Measurements from ENCODE around the gene HERC6.
"Not testable (repeated sequence)": the region's sequence is repeated elsewhere in the genome, so short reads cannot be mapped to it uniquely, and the experiment has no call there.

Gene HERC6

DNA sequence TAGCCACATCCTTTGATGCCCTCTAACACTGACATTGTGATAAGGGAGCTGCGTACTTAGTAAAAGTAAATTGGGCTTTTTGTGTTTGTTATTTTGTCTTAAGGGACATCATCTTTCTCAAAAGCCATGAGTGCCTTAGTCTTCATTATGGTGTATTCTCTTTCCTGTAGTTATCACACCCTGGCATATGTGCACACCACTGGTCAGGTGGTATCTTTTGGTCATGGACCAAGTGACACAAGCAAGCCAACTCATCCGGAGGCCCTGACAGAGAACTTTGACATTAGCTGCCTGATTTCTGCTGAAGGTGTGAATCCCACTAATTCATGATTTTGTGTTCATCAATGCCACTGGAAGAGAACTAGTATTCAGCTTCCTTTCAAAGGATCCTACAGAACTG, 18.0 kb downstream of the HERC6 start:
- no peak for DNase-seq

DNA sequence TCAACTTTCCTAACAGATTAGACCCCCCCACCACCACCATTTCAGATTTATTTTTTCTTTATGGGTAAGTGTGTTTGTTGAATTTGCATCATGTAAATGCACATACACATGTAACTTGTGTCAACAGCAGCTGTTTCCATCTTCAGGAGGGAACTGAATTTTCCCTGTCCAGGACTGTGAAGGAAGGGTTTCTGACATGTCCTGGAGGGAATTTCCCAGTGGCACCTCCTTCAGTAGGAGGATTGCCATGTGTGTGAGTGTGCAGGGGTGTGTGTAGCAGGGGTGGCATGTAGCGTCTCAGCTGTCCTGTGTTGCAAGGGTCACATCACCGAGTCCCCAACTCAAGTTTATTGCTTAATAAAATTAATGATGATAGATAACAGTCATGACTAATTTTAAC, 19.7 kb downstream of the HERC6 start:
- no peak for DNase-seq

DNA sequence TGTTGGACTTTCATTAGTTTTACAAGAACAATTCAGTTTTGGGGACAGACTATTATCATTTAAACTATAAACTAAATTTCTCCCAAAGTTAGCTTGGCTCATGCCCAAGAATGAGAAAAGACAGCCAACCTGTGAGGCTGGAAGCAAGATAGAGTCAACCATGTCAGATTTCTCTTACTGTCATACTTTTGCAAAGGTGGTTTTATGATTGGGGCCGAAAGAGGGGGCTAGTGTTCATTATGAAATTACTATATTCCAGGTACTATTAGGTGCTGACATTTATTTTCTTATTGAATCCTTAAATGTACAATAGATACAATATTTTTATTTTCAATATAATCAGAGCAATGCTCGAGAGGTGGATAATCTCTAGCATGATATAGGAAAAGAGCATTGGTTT, 30.6 kb downstream of the HERC6 start:
- DNase-seq: no peak

DNA sequence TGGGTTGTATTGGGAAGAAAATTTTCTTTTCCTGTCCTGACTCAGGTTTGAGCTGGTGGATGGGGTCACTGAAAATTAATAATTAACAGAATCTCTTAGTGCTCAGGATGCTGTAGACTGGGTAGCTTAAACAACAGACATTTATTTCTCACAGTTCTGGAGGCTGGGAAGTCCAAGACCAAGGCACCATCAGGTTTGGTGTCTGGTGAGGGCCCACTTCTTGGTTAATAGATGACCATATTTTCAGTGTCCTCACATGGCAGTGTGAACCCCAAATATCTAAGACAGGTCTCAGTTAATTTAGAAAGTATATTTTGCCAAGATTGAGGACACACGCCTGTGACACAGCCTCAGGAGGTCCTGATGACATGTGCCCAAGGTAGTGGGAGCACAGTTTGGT, 31.1 kb downstream of the HERC6 start:
- DNase-seq: no peak

DNA sequence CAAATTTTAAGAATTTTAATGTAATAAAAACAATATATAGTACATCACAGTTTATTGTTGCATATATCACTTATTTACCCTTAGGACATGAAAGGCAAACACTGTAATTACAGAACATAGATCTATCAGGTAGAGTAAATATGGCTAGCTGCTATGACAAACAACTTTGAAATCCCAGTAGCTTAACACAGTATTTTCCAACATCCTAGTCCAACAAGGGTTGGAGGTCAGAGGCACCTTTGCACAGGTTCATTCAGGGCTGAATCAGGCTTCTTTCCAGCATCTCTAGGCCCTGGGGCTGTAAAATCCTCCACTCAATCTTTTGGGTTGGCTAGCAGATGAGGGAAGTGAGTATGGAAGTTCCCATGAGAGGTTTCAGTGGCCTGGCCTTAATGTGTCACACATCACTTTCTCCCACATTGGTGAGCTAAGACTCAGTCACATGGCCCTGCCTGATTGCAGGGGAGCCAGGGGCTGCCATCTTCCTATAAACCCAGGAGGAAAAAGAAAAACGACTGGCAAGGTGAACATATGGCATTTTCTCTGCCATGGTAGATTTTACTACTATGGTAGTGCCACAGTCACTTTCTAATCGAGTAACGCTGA, 32.9 kb downstream of the HERC6 start:
- DNase-seq: no peak

DNA sequence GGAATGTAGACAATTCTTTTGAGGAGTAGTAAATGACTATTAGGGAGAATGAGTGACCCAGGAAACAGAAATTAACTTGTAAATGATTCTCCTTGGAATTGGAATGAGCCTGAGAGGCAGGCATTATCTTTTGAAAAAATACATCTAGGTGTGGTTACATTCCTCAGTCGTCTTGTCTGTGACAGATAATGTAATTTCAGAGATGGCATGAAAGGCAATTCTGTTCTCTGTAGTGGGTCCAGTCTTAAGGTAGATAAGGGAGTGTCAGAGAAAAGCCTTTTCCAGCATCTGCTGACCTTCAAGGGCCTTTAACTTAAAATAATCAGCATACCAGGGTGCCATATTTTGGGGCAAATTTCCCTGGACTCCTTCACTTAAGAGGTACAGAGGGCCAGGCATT, 35.1 kb downstream of the HERC6 start:
- DNase-seq: no peak

DNA sequence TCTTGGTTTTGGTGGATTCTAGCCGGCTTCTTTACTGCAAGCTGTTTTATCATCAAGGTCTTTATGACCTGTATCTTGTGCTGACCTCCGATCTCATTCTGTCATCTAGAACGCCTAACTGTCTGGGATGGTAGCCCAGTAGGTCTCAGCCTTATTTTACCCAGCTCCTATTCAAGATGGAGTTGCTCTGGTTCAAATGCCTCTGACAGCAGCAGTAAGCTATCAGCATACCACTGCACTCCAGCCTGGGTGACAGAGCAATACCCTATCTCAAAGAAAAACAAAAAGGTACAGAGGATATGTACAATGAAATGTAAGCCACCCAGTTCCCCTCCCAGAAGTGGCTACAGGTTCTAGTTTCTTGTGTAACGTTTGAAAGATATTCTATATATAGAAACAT, 36.1 kb downstream of the HERC6 start:
- no peak for DNase-seq

DNA sequence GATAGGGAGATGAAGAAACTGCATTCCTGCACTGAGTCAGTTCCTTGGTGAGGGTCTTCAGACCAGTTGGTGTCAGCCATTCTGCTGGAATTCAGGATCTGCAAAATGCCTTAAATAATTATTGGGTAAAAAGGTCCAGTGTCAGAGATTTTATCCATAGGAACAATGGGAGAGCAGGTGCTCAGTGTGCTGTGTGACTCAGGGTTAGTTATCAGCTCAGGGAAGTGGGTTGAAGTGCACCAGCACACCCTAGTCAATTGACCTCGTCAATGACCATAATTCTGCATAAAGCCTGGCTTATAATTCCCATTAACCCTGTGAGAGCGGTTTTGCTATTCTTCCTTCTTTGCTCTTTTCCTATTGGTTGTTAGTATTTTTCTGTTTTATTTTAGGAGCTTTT, 37.3 kb downstream of the HERC6 start:
- DNase-seq: no peak

DNA sequence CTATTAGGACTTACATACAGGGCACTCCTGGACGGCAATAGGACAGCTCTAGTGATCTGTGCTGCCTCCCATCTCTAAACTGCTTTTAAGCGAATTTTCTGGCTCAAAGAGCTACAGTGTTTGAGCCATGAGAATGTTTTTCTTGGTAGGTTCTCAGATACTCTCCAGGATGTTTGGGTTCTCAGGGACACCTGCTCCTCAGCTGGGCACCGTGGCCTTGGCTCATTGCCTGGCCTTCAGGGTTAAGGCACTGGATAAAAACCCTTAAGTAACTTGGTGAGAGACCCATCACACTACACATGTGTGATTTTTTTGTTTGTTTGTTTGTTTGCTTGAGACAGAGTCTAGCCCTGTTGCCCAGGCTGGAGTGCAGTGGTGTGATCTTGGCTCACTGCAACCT, 39.8 kb downstream of the HERC6 start:
- no peak for DNase-seq

DNA sequence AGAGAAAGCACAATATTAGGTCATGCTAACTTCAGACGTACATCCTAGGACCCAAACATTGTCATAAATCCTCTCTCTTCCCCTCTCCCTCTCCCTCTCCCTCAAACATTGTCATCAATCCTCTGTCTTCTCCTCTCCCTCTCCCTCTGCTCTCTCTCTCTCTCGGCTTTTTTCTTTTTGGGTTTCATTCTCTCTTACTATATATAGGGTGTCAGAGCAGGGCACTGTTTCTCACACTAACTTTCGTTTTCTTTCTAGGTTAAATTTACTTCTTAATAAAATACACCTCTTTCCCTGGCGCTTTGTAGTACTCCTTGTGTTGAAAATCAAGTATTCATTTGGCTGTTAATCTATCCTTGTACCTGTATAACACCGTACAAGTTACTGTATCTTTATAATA, 41.2 kb downstream of the HERC6 start:
- DNase-seq: no peak

DNA sequence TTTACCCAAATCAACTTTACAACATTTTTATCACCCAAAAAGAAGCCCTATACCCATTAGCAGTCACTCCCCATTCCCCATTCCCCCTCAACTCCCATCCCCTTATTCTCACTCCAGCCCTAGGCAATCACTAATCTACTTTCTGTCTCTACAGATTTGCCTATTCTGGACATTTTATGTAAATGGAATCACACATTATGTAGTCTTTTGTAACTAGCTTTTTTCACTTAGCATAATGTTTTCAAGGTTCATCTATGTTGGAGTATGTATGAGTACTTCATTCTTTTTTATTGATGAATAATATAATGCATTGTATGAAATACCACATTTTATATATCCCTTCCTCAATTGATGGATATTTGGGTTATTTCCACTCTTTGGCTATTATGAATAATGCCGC, 42.2 kb downstream of the HERC6 start:
- no peak for DNase-seq

DNA sequence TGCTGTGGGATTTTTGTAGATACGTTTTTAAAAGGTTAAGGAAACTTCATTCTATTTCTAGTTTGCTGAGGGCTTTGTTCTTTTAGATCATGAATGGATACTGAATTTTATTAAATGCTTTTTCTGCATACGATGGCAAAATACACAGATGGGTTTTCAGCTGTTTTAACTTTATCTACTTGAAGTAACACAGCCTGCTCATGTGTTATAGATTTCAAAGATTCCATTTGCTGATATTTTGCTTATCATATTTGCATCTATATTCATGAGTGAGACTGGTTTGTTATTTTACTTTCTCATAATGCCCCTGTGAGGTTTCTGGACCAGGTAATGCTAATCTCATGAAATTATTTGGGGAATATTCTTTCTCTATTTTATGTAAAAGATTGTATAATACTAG, 43.8 kb downstream of the HERC6 start:
- no peak for DNase-seq

DNA sequence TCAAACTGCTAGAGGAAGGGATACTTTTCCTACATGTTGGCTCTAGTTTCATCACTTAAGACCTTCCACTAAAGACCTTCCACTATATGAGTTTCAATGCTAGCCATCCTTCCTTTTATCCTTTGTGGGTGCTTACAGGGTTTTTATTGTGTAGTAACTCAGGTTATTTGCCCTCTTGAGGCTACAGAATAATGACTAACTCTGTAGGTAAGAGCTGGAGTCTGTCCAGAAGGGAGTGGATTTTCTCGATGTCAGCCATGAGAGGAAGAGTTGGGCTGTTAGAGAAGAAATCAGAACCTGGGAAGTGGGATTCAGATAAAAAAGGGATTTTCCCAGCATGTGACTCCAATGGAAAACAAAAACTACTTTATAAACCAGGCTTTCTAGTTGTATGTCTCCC, 50.7 kb downstream of the HERC6 start:
- DNase-seq: no peak

DNA sequence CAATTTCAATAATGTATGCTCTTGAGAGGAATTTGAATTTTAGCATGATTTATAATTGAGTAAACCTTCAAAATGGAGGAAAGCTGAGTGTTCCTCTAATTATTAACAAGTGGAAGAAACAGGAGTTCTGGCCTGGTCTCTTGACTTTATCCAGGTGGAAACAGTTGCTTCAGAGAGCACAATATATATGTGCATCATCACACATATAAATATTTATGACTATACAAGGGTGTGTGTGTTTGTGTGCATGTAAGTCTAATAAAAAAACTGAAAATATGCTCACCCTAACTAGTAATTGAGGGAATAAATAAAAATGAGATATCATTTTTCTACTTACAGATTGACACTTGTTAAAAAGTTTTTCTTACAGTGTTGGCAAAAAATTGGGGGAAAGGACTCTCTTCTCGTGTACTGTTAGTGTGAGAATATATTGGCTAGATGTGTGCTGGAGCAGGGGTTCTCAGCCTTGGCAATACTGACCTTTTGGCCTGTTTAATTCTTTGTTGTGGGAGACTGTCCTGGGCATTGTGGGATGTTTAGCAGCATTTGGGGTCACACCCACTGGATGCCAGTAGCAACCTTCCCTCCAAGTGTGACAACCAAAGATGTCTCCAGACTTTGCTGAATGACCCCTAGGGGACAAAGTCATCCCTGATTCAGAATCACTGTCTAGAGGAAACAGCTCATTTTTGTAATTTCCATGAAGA, 57.5 kb downstream of the HERC6 start:
- DNase-seq: no peak

DNA sequence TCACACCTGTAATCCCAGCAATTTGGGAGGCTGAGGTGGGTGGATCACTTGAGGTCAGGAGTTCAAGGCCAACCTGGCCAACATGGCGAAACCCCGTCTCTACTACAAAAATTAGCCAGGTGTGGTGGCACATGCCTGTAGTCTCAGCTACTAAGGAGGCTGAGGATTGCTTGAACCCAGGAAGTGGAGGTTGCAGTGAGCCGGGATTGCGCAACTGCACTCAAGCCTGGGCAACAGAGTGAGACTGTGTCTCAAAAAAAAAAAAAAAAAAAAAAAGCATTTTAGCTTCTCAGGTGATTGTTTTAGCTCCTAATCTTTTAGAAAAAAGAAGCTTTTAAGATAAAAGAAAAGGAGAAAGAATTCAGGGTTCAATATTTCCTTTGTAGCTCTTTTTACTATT, 59.2 kb downstream of the HERC6 start:
- DNase-seq: not testable (repeated sequence)

DNA sequence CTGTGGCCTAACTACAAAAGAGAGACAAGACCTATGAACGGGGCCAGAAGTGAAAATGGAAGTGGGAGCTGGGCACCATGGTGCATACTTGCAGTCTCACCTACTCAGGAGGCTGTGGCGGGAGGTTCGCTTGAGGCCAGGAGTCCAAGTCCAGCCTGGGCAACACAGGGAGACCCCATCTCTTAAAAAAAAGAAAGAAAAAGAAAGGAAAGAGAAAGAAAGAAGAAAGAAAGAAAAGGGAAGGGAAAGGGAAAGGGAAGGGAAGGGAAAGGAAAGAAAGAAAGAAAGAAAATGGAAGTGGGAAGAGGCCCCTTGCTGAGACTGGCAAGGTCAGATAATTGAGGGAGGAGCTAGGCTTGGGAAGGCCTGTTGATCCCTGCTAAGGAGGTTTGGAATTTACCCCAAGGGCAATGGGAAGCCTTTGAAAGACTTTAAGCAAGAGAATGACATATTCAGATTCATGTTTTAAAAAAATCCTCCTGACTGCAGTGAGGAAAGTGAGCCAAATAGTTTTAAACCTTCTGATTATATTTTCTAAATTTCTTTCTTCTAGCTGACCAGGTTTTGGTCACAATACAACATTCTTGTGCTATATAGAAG, 60.6 kb downstream of the HERC6 start:
- no peak for DNase-seq

DNA sequence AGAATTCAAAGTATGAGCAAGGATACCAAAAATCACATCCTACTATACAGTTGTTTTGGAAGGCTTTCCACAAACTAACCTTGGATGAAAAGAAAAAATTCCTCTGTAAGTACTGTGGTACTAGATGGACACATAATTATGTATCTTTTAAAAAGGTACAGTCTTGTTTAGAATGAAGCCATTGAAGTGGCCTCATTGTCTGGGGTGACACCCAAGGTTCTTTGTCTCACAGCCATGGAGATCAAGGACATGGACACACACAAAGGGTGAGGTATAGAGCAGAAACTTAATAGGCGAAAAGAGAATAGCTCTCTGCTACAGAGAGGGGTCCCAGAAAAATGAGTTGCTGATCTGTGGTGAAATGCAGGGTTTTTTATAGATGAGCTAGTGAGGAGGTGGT, 61.5 kb downstream of the HERC6 start:
- DNase-seq: no peak

DNA sequence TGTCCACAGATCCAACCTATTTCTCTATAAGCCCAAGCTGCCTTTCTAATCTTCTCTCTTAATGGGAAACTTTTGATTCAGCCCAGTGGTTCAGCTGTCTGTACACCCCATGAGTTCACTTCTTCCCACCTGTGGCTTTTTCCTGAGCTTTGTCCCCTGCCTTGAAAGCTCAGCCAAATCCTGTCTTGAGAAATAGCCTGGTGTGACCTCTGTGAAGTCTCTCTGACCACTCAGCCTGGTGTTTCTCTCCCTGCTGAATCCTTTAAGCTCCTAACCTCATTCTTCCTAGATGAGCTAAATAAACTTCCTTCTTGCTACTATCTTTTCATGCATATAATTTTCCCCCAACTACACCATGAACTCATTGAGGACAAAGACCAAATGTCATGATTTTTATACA, 63.0 kb downstream of the HERC6 start:
- DNase-seq: no peak

DNA sequence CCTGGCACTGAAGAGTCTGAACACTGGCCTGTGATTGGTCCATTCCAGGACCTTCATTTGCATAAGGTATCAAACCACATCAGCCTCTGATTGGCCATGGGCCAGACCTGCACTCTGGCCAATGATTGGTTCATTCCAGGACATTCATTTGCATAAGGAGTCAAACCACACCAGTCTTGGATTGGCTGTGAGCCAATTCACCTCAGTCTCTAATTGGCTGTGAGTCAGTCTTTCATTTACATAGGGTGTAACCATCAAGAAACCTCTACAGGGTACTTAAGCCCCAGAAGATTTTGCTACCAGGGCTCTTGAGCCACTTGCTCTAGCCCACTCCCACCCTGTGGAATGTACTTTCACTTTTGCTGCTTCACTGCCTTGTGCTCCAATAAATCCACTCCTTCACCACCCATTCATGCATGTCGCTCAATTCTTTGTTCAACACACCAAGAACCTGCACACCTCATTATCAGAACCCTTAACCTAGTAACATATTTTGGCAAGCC, 64.1 kb downstream of the HERC6 start:
- no peak for DNase-seq

DNA sequence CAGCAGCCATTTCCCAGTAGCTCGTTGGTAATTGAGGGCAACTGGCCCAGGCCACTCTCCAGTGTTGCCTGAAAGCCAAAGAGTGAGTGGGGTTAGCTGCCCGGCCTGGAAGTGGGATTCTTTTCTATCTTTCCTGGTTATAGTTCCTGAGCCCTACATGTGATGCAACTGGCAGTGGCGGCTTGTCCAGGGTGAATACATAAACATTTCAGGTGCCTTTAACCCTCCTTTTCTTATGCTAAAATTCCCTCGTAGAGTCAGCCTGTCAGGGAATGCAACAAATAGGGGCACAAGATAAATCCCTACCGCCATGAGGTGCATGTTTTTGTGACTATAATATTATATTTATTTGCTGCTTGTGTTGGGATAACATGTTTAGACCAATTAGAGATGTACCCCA, 64.8 kb downstream of the HERC6 start:
- no peak for DNase-seq

DNA sequence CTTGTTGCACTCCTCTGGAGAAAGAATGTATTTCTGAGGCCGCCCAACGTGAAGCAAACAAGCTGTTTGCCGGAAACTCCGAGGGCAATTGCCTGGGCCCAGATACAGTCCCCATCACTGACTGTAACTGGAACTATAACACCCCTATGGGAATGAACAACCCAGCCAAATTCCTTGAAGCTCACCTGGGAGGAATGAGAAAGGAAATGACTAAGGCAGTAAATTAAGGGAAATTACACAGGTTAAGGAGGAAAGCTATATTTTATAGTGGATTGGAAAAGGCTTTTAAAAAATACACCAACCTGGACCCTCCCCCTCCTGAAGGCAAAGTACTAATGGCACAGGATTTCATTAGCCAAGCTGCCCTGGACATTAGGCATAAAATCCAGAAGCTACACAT, 66.6 kb downstream of the HERC6 start:
- DNase-seq: no peak

DNA sequence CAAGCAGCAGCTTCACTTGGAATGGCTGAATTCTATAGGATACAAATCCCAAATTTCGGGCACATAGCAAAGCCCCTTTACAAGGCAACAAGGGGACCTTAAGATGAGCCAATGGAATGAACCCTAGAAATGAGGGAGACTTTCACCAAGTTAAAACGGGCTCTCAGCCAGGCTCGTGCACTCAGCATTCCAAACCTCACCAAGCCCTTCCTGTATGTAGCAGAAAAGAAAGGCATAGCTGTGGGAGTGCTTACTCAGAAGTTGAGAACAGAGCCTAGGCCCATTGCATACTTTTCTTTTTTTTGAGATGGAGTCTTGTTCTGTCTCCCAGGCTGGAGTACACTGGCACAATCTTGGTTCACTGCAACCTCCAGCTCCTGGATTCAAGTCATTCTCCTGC, 67.5 kb downstream of the HERC6 start:
- DNase-seq: no peak

DNA sequence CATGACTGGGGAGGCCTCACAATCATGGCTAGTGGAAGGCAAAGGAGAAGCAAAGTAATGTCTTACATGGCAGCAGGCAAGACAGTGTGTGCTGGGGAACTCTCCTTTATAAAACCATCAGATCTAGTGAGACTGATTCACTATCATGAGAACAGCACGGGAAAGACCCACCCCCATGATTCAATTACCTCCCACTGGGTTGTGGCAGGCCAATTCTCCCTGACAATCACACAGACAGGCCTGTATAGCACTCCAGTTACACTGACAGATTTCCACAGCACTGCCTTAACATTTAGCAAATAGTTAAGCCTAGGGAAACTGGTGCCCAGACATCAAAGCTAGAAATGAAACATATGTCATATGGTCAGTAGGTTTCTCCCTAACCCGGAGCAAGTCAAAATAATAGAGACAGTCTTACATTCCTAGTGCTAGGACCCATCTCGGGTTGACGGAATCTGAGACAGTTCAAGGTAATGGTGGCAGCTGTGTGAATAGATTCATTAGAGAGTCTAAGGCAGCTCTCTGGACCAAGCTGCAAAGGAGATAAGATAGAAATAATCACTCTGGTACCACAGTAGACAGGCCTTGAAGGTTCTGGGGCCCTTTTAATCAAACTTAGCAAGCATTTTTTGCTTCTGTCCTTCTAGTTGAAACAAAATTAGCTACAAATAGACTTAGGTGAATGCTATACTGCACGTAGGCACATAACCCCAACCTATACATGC, 68.9 kb downstream of the HERC6 start:
- no peak for DNase-seq

DNA sequence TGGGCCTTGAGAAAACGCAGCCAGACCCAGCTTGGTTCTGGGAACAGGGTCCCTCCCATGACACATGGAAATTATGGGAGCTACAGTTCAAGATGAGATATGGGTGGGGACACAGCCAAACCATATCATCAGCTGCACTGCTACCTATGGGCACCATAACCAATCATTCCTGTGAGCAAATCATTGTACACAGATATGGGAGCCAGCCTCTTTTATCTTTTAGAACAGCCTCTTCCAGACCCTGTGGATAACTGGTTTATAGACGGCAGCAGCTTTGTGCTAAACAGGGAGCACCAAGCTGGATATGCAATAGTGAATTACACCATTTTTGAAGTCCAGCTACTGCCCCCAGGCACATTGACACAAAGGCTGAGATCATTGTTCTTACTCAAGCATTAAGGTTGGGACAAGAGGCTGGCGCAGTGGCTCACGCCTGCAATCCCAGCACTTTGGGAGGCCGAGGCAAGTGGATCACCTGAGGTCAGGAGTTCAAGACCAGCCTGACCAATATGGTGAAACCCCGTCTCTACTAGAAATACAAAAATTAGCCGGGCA, 69.6 kb downstream of the HERC6 start:
- DNase-seq: not testable (repeated sequence)
